GM18870 (cell line): Measurements from ENCODE around the gene GBX1.

ENCODE experiments used
- ATAC-seq: cut with Tn5 transposase; IDR thresholded peaks from one replicate; pipeline ENCODE4 v1.9.1; 2021; ENCODE audit warnings: moderate library complexity; ENCODE audit not compliant: unreplicated experiment

The GBX1 gene

DNA sequence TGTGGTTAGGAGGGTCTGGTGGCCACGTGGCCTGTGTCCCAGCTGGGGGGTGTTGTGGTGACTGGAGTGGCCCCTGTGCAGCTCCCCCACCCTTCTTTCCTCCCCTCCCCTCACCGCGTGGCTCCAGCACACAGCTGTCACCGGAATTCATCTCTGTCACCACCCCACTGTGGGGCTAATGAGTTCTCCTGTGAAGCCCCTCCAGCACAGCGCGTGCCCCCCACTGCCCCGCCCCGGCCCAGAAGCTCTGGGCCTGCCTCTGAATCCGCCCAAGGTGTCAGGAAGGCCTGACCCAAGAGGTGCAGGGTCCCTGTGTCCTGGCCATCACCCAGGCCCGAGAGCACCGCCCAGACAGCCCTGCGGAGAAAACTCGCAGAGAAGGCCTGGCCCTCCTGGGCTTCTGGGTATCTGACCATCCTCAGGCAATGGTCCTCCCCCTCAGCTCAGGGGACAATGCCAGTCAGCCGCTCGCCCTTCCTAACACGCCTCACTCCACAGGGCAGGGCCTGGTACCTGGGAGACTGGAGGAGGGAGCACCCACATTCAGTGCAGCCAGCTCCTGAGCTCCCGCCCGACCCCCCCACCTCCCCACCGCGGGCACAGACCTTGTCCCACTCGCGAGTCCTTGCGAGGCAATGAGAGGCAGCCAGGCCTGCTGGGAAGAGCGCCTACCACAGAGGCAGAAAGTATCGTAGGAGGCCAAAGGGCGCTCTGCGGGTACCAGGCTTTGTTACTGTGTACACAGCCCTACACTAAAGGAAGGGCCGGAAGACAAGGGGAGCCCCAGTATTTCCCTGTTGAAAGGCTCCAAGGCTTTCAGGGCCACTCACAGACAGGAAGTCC is 38.2 kb downstream of the GBX1 start:
- no peak for ATAC-seq

DNA sequence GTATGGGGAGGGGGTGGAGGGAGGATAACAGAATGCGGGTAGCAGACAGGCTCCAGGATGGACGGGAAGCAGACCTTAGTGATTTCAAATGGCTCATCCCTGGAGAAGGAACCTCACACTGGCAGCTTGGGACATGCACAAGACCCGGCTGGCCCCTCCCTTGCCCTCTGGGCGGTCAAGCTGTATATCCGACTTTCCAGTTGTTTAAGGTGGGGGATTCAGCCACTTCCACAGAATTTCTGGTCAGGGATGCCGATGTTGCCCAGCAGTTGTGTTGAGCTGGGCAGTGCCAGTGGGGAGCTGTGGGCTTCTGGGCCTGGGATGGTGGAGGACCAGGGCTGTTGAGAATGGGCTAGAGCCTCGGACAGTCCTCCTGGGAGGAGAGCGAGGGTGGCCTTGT is 38.8 kb downstream of the GBX1 start:
- ATAC-seq: no peak

DNA sequence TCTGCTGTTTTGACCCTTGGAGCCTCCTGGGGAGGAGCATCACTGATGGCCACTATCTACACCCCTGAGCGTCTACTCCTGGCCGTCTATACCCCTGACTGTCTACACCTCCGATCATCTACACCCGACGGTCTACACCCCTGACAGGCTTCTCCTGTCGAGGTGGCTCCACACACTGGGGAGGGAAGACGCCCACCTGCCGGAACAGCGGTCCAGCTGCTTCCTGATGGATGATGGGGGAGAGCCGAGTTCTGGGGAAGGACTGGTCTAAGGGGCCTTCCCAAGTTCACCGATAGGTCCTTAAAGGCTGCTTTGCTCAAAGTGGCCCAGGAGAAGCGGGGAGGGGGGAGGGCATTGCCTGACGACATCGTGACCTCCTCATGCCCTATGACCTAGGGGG is 39.4 kb downstream of the GBX1 start:
- ATAC-seq: no peak

DNA sequence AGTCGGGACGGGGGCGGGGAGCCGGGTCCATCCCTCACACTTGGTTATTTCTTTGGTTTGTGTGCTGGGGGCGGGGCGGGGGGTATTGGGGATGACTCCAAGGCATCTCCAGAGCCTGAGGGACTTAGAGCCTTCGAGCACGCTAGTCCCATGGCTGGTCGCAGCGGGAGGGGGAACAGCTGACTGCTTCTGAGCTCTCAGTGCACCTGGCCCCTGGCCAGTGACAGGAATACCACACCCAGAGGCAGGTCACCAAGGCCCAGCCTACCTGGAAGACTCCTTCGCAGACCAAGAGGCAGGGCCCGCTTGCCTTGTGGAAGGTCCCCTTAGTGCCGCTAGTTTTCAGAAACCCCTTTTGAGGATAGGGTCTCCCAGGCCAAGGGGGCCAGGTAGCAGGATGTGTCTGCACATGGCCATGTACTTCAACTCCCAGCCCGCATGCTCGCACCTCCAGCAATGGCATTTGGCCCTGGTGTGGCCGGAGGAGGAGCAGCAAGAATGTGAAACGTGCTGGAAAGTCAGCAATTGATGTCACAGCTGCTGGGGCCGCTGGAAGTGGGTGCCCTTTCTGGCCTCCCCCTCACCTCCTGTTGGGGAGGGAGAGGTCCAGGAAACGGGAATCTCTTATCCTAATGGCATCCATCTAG is 40.9 kb downstream of the GBX1 start:
- no peak for ATAC-seq

DNA sequence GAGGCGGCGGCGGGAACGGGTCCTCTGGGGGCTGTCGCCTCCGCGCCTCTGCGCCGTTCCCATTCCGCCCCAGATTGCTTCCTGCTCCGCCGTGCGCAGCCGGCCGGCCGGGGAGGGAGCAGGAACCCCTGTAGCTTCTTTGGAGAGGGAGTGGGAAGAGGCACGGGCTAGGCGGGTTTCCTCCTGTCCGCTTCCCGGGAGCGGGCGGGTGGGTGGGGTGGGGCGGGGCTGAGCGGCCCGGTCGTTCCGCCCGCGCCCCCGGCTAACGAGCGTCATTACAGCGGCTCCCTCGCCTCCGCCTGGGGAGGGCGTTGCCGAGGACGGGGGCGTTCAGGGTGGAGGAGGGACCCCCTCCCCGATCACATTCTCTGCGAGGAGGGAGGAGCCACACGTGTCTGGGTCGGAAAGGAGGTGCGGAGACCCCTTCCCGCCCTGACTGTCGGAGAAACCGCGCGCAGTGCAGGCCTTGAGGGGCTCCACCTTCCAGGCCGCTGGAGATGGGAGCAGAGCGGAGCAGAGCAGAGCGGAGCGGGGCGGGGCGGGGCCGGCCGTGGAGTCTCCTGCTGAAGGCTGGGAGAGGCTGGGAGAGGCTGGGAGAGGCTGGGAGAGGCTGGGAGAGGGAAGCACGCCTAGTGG is 41.5 kb downstream of the GBX1 start:
- no peak for ATAC-seq

DNA sequence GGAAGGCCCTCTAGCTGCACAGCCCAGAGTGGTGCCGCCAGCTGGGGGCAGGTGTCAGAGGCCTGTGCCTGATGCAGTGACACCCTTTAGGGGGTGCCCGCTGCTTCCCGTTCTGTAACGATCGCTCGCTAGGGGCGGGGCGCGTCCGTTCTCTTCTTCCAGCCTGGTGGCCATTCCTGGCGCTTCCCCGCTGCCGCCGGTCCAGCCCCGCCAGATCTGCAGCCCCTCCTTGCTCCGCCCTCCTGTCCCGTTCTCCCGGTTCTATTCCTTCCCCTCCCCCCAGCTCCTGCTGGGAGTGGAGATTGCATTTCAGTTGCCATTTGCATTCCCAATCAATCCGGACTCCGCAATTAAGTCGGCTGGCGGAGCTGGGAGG is 42.0 kb downstream of the GBX1 start:
- no peak for ATAC-seq

DNA sequence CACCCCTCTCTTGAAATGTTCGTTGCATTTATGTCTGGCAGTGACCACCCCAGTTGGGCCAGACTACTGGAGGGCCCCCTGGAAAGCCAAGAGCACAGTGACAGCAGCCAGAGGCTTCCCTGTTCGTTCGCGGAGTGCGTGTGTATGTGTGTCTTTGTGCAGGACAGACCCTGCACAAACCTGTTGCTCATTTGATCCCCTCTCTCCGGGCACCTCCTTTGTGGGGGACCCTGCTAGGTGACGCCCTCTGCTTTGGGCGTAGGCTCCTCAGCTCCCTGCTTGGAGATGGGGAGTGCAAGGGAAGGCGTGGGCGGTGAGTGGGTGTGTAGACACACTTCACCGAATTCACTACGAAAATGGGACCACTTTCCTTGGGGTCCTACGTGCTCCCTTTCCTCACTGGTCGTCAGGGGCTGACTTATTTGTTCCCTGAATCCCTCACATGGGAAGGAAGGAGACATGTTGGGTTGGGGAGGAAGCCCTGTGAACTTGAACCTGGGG is 42.5 kb downstream of the GBX1 start:
- no peak for ATAC-seq

DNA sequence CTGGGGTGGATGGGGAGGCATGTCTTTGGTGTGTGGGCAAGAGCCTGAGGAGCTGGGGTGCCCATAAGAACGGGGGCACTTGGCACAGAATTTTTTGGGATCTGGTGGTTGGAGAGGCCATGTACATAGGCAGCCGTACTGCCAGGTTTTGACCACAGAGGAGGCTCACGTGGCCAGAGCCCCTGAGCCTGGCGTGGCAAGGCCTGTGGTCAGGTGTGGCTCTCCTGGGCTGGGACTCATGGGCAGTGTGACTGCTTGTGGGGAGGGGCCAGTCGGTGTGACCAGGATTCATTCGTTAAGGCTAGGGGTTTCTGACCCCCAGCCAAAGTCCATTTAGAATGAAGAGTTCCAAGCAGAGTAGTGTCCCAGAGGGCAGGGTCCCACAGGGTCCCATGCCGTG is 43.0 kb downstream of the GBX1 start:
- ATAC-seq: no peak

DNA sequence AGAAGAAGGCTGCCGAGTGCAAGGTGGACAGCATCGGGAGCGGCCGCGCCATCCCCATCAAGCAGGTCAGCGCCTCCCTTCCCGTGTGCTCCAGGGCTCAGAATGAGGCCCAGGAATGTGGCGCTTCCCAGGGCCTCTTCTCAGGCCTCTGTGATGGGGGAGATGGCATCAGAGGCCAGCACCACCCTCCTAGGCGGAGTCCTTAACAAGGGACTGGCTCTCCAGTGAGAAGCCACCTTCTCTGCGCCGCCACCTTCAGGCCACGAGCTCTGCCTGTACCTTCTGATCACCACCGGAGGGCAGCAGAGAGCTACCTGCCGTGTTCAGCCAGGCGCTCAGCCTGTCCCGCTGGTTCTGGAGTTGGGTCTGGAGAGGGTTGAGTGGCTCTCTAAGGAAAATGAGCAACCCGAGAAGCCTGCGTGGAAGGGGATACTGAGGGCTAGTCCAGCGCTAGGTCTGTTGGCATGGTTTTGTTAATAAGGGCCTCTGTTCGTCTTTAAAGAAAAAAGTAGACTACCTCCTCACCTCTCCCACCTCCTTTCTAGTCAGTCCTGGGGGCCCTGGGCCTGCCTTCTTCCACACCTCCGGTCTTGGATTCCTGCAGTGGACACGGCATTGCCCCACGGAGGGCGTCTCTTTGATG is 43.6 kb downstream of the GBX1 start:
- ATAC-seq: no peak

DNA sequence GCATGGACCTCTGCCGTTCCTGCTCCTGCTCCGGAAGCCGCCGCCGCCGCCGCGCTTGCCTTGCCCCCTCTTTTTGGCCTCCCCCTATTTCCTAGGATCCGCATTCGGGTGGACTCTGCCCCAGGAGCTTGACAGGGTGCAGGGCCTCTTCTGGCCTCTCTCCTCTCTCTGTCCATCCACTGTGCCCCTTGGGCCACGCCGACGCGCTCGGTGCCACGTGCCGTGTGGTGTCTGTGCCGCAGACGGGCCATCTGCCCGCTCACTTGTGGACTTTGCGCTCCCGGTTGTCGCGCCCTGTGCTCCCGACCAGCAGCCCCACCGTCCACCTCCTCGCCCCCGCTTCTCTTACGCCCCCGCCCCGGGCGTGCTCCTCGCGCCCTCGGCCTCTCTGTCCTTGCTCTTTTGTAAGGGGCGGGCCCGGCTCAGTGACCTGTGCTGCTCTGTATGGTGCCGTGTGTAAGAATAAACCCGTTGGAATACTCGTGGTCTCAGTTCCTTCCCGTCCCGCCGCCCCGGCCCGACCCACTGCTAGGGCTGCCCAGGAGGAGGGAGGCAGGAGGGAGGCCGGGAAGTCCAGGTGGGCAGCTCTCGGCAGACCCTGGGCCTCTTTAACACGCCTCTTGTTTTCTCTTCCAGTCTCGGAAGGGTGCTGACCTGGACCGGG is 44.2 kb downstream of the GBX1 start:
- no peak for ATAC-seq

DNA sequence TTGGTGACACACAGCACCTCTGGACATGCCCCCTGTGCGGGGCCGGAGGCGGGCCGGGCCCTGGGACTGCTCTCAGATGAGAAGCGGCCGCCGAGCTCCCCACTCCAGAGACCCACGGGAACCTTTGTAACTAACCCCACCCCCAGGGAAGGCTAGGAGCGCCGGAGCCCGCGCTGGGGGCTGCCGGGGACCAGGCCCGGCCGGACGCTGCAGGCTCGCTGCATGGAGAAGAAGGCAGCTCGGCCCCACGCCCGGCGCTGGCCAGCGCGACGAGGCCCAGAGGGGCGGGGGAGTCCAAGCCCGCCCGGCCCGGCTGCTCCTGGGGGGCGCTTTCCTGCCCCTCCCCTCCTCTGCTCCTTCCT is 44.7 kb downstream of the GBX1 start:
- no peak for ATAC-seq

DNA sequence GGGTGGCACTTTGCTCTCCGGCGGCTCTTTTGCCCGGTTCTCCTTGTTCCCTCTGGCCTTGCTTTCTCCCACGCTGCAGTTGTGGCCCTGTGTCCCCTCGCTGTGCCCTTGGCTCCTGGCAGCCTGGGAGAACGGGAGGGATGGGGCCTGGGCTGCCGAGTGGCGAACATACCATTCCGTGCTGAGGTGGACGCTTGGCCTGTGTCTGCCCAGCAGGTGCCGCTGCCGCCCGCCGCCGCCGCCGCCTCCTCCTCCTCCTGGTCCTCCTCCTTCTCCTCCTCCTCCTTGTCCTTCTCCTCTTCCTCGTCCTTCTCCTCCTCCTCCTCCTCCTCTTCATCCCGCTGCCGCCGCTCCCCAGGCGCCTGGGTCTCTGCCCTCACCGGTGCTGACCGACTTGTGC is 45.2 kb downstream of the GBX1 start:
- no peak for ATAC-seq

DNA sequence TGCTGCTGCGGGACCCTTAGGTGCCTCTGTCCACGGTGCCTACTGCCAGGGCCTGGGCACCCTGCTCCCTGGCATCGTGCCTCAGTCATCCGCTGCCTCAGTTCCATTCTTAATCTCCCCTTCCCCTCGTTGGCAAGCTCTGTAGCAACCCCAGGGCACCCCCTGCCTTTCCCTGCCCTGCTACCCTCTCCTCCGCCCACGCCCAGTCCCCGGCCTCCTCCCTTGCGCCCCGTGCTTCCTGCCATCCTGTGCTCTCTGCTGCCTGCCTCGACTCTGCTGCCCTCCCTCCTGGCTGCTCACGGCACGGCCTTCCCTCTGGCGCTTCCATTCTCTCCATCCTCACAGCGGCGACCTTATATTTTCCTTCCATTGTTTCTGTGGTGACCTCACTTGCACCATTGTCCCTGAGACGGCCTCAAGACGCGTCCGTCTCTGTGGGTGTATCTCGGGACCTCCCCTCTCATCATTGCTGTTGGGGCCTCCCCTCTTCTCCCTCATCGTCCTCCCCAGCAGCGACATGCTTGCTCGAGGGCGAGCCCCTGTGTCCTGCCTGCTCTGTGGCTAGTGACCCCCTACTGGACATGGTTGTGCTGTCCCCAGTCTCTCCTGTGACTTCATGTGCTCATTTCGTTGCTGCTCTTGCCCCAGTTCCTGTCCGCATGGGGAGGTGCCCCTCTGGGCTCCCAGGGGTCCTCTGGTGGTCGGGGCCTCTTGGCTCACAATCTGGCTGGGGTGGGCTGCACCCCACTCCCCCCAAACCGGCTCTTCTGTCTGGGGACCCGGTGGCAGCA is 45.9 kb downstream of the GBX1 start:
- no peak for ATAC-seq

DNA sequence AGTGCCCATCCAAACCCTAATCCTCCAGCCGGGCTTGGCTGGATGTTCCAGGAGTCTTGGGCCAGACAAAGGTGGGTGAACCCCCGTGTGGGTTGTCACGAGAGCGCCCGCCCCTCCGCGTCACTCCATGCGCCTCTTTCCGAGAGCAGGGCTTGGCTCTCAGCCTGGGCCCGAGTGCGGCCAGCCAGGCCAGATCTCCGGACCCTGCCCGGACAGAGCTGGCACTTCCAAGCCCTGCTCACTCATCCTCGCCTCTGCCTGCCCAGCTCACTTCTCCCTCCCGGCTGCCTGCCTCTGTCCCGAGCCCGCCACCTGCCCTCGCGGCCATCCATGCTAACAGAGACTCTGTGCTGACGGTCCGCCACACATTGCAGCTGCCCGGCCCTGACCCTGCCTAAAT is 46.6 kb downstream of the GBX1 start:
- ATAC-seq: no peak

DNA sequence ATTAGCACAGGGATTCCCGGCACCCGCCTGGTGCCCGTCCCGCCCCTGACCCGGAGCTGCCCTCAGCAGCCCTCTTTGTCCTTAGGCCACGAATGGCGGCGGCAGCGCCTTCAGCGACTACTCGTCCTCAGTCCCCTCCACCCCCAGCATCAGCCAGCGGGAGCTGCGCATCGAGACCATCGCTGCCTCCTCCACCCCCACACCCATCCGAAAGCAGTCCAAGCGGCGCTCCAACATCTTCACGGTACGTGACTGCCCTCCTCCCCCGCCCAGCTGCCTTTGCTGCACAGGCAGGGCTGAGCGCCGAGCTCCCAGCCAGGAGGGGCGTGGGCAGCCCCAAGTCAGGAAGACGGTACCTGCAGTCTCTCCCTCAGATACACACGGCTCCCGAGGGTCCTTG is 47.6 kb downstream of the GBX1 start:
- no peak for ATAC-seq

DNA sequence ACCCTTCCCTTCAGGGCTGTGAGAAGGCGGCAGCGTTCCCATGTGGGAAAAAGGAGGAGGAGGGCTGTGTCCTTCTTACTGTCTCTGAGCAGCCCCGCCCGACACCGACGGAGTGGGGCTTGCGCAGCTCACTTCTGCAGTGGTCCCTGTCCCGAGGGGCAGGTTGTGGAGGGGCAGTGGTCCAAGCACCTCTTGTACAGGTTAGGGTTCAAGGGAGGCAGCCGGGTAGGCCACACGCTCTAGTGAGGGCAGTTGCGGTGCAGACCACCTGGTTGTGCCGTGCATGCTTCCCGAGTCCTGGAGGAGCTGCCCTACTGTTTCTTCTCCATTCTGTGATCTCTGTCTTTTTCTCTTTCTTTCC is 48.5 kb downstream of the GBX1 start:
- no peak for ATAC-seq

DNA sequence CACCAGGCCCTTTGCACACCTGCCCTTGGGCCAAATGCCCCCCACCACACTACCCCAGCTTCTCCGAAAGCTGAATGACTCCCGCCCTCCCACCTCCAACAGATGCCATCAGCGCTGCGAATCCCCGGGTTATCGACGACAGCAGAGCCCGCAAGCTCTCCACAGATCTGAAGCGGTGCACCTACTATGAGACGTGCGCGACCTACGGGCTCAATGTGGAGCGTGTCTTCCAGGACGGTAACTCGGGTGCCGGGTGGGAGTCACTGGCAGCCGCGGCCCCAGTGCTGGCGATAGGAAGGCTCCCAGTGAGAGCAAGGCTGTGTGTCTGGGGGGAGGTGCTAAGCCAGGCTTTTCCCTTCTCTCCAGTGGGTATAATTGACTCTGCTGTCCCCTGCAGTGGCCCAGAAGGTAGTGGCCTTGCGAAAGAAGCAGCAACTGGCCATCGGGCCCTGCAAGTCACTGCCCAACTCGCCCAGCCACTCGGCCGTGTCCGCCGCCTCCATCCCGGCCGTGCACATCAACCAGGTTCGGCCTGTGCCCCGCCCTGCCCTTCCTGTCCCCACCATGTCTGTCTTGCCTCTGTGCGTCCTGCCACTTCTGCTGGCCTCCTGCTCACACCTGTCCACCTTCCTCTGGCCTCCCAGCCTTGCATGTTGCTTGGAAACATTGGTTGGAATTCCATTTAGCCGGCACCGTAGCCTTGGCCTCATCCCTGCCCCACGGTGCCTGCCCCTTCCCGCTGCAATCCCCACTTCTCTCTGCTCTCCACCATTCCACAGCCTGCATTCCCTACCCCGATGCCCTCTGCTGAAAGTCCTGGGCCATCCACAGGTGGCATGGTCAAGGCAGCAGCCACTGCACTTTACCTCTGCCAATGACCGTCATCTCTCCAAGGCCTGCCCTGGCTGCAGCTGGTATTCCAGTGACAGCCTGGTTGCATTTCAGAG is 49.1 kb downstream of the GBX1 start:
- ATAC-seq: no peak

DNA sequence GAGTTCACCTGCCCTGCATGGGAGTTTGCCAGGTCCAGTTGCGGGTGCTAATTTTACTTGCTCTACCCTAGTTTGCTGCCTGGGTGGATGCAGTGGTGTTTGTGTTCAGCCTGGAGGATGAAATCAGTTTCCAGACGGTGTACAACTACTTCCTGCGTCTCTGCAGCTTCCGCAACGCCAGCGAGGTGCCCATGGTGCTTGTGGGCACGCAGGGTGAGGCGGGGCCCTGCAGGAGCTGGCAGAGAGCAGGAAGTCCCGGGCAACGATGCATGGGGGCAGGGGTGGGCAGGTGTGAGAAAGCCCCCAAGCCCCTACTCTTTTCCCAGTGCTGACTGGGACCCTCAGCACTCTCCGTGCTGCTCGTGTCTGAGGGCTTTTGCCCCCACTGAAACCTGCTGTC is 49.9 kb downstream of the GBX1 start:
- ATAC-seq: no peak
